Body of pancreas (tissue), 4 donors: ENCODE data around the gene GABRB1.

Source experiments
- CTCF ChIP-seq, 7 experiments: fragments of 450-650 bp in 4 of 7; fragments of 200-600 bp in 3 of 7; sonication (generic) in 3 of 7; IDR thresholded peaks; one replicate each; pipeline ENCODE4 v1.5.1; 2016 to 2019; ENCODE audit warnings: antibody characterized with exemption in 7 of 7
- POLR2A ChIP-seq, 3 donors: fragments of 450-650 bp; IDR thresholded peaks; one replicate each; pipeline ENCODE4 v1.6.1; 2016; ENCODE audit warnings: antibody characterized with exemption in 3 of 3, mild to moderate bottlenecking in 2 of 3

GRCh38 chr4:47195706-47196105 lies 164.3 kb downstream of the GABRB1 start:
- TF ChIP-seq CTCF (IDR thresholded peaks at IDR 0.05) (no peak), POLR2A (IDR thresholded peaks at IDR 0.05) (no peak)
